ENCODE results near the gene NEDD8. TPM values are rescaled to one million over a fixed set of nuclear protein-coding genes. Genes with fewer than 3 reads are reported as not detected.

Gene NEDD8
- total and polyA plus RNA-seq, 4 donors: 32.3 to 136 (median 78.1) TPM

DNA sequence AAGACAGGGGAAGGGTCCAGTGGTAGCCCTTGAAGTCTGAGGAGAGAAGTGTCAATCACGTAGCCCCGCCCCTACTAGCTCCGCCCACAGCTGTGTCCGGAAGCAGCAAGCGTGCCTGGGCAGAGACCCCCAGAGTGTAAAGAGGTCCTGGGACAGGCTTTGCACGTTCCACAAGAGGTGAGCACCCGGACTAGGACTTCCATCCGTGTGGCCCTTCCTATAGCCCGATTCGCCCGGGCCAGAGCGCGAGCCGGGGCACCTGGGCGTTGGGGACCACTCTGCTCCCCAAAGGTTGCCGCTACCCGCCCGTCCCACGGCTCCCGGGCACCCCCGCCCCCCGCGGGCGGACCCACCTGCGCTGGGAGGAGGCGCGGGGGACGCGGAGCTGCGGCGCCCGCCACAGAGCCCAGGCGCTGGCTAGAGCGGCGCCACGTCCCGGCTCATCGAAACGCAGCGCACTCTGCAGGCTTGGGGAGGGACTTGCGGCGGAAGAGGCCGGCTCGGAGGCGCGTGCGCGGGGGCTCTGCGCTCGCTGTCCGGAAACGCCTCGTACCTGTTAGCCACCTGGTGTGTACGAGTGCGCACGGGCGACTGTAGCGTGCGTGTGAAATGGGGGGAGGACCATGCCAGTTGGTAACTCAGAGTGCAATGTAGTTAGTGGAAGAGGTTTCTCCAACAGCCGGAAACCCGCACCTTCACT, 39.1 kb upstream of the NEDD8 start, which contains the start of gene RABGGTA:
Gene RABGGTA (minus strand): TSS at position 464 of the 700 bp plus-strand sequence. CDS start 482 bp downstream, outside the sequence.
- Histone ChIP-seq H3K9me3 (ENCODE audit: control insufficient read depth in 4 of 4, low read length in 3 of 4) (no peaks in the 10 kb centered on the region), H3K9ac (ENCODE audit: low read depth in 1 of 2, low read length in 2 of 2) (peak within 1 kb of the TSS; percentile 48 to 80), H3K4me3 (ENCODE audit: low read depth in 1 of 3, low read length in 3 of 3) (peak within 1 kb of the TSS; percentile 59 to 87 (median 82)), H3K4me1 (ENCODE audit: control insufficient read depth in 4 of 4, insufficient read depth in 4 of 4, low read length in 3 of 4) (peaks cover 1 to 19% (median 5%) of the 10 kb centered on the region in 4 donors), H3K27ac (ENCODE audit: low read depth in 1 of 2, low read length in 2 of 2) (peak within 1 kb of the TSS; percentile 92 to 96), H3K36me3 (ENCODE audit: control insufficient read depth in 4 of 4, insufficient read depth in 3 of 4, low read depth in 1 of 4, low read length in 3 of 4) (peaks cover 0 to 28% (median 7%) of the 10 kb centered on the region in 4 donors), H3K27me3 (ENCODE audit: control insufficient read depth in 4 of 4, insufficient read depth in 4 of 4, low read length in 3 of 4) (no peaks in the 10 kb centered on the region)
- TF ChIP-seq YY1 (IDR thresholded peaks at IDR 0.05) (no peak), SP1 (IDR thresholded peaks at IDR 0.05) (peak; percentile 47), HNF4A (conservative IDR thresholded peaks at IDR 0.05) (no peak), FOXA2 (IDR thresholded peaks at IDR 0.05) (no peak), HNF4G (IDR thresholded peaks at IDR 0.05) (no peak), NR2F2 (IDR thresholded peaks at IDR 0.05) (no peak), RAD21 (IDR thresholded peaks at IDR 0.05) (peak in 1 of 2 donors; percentile 70), TAF1 (conservative IDR thresholded peaks at IDR 0.05) (no peak), EGR1 (IDR thresholded peaks at IDR 0.05; ENCODE audit: low read depth in 2 of 2) (no peak), RXRA (IDR thresholded peaks at IDR 0.05) (no peak), JUND (IDR thresholded peaks at IDR 0.05) (no peak), GABPA (IDR thresholded peaks at IDR 0.05 in 1 of 2, conservative IDR thresholded peaks at IDR 0.05 in 1 of 2) (peak in 1 of 2 donors; percentile 77), FOXA1 (IDR thresholded peaks at IDR 0.05) (no peak)
- TF ChIP-seq, protein P1, sequence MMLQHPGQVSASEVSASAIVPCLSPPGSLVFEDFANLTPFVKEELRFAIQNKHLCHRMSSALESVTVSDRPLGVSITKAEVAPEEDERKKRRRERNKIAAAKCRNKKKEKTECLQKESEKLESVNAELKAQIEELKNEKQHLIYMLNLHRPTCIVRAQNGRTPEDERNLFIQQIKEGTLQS (IDR thresholded peaks at IDR 0.05): no peak
- TF ChIP-seq, protein P2, sequence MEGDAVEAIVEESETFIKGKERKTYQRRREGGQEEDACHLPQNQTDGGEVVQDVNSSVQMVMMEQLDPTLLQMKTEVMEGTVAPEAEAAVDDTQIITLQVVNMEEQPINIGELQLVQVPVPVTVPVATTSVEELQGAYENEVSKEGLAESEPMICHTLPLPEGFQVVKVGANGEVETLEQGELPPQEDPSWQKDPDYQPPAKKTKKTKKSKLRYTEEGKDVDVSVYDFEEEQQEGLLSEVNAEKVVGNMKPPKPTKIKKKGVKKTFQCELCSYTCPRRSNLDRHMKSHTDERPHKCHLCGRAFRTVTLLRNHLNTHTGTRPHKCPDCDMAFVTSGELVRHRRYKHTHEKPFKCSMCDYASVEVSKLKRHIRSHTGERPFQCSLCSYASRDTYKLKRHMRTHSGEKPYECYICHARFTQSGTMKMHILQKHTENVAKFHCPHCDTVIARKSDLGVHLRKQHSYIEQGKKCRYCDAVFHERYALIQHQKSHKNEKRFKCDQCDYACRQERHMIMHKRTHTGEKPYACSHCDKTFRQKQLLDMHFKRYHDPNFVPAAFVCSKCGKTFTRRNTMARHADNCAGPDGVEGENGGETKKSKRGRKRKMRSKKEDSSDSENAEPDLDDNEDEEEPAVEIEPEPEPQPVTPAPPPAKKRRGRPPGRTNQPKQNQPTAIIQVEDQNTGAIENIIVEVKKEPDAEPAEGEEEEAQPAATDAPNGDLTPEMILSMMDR (IDR thresholded peaks at IDR 0.05; ENCODE audit: low read depth, low read length, missing input control): peak; percentile 62
- TF ChIP-seq, protein P3, sequence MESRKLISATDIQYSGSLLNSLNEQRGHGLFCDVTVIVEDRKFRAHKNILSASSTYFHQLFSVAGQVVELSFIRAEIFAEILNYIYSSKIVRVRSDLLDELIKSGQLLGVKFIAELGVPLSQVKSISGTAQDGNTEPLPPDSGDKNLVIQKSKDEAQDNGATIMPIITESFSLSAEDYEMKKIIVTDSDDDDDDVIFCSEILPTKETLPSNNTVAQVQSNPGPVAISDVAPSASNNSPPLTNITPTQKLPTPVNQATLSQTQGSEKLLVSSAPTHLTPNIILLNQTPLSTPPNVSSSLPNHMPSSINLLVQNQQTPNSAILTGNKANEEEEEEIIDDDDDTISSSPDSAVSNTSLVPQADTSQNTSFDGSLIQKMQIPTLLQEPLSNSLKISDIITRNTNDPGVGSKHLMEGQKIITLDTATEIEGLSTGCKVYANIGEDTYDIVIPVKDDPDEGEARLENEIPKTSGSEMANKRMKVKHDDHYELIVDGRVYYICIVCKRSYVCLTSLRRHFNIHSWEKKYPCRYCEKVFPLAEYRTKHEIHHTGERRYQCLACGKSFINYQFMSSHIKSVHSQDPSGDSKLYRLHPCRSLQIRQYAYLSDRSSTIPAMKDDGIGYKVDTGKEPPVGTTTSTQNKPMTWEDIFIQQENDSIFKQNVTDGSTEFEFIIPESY (IDR thresholded peaks at IDR 0.05): no peak
- TF ChIP-seq, protein P4, sequence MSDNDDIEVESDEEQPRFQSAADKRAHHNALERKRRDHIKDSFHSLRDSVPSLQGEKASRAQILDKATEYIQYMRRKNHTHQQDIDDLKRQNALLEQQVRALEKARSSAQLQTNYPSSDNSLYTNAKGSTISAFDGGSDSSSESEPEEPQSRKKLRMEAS (IDR thresholded peaks at IDR 0.05): no peak
- TF ChIP-seq, protein P5, sequence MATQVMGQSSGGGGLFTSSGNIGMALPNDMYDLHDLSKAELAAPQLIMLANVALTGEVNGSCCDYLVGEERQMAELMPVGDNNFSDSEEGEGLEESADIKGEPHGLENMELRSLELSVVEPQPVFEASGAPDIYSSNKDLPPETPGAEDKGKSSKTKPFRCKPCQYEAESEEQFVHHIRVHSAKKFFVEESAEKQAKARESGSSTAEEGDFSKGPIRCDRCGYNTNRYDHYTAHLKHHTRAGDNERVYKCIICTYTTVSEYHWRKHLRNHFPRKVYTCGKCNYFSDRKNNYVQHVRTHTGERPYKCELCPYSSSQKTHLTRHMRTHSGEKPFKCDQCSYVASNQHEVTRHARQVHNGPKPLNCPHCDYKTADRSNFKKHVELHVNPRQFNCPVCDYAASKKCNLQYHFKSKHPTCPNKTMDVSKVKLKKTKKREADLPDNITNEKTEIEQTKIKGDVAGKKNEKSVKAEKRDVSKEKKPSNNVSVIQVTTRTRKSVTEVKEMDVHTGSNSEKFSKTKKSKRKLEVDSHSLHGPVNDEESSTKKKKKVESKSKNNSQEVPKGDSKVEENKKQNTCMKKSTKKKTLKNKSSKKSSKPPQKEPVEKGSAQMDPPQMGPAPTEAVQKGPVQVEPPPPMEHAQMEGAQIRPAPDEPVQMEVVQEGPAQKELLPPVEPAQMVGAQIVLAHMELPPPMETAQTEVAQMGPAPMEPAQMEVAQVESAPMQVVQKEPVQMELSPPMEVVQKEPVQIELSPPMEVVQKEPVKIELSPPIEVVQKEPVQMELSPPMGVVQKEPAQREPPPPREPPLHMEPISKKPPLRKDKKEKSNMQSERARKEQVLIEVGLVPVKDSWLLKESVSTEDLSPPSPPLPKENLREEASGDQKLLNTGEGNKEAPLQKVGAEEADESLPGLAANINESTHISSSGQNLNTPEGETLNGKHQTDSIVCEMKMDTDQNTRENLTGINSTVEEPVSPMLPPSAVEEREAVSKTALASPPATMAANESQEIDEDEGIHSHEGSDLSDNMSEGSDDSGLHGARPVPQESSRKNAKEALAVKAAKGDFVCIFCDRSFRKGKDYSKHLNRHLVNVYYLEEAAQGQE (IDR thresholded peaks at IDR 0.05): peak; percentile 59
- under 1% methylated on average over 61 of the region's 61 CpGs for WGBS
- DNase-seq (ENCODE audit: low spot score): peak; percentile 88
